ENCODE results near the gene NSFL1C.

GRCh38 chr20:1449370-1449769 is 17.3 kb downstream of the NSFL1C start:
- TF ChIP-seq, protein P1, sequence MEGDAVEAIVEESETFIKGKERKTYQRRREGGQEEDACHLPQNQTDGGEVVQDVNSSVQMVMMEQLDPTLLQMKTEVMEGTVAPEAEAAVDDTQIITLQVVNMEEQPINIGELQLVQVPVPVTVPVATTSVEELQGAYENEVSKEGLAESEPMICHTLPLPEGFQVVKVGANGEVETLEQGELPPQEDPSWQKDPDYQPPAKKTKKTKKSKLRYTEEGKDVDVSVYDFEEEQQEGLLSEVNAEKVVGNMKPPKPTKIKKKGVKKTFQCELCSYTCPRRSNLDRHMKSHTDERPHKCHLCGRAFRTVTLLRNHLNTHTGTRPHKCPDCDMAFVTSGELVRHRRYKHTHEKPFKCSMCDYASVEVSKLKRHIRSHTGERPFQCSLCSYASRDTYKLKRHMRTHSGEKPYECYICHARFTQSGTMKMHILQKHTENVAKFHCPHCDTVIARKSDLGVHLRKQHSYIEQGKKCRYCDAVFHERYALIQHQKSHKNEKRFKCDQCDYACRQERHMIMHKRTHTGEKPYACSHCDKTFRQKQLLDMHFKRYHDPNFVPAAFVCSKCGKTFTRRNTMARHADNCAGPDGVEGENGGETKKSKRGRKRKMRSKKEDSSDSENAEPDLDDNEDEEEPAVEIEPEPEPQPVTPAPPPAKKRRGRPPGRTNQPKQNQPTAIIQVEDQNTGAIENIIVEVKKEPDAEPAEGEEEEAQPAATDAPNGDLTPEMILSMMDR (IDR thresholded peaks at IDR 0.05), result no peak
- no peak for TF ChIP-seq POLR2AphosphoS5 (IDR thresholded peaks at IDR 0.05; ENCODE audit: low read depth, low read length)

Data from Panc1 (cell line).